ENCODE data around the gene LRRK1.

GRCh38 chr15:100948430-100948762 lies 29.2 kb downstream of the LRRK1 start:
- TF ChIP-seq CTCF (IDR thresholded peaks at IDR 0.05) (no peak), POLR2A (IDR thresholded peaks at IDR 0.05) (no peak)

Measured in esophagus squamous epithelium (tissue), 4 donors.